Calu3 (cell line): Measurements from ENCODE around the gene IL9. TPM values are rescaled to one million over a fixed set of nuclear protein-coding genes. Genes with fewer than 3 reads are reported as not detected.

Experiments
- BruUV-seq: library from RNA; stranded (reverse); fragments of 400-500 nt; replicated peaks from 2 replicates; lab custom pipeline; 2021; lab: Mats Ljungman, UMichigan
- CTCF ChIA-PET: fragments of 300-600 bp; sonication (Branson Sonifier 250); formaldehyde crosslinking; loops from one replicate; lab custom pipeline; 2022; ENCODE audit warnings: antibody characterized with exemption; lab: Charles Lee
- DNase-seq: peaks from one replicate; pipeline ENCODE4 v3.0.0; 2022
- H3K27ac Mint-ChIP-seq: one replicate; pipeline ENCODE4 v1.8.0; 2022; ENCODE audit warnings: mixed read lengths; ENCODE audit not compliant: unreplicated experiment
- H3K27me3 Mint-ChIP-seq: one replicate; pipeline ENCODE4 v1.8.0; 2022; ENCODE audit warnings: mixed read lengths; ENCODE audit not compliant: unreplicated experiment
- H3K36me3 Mint-ChIP-seq: one replicate; pipeline ENCODE4 v1.8.0; 2022; ENCODE audit warnings: mild to moderate bottlenecking, moderate library complexity, mixed read lengths; ENCODE audit not compliant: insufficient read depth, unreplicated experiment
- H3K4me1 Mint-ChIP-seq: one replicate; pipeline ENCODE4 v1.8.0; 2022; ENCODE audit warnings: mild to moderate bottlenecking, low read depth, mixed read lengths; ENCODE audit not compliant: unreplicated experiment
- H3K4me3 Mint-ChIP-seq: one replicate; pipeline ENCODE4 v1.8.0; 2022; ENCODE audit warnings: mild to moderate bottlenecking, low read depth, moderate library complexity, mixed read lengths; ENCODE audit not compliant: unreplicated experiment
- H3K9me3 Mint-ChIP-seq: one replicate; pipeline ENCODE4 v1.8.0; 2022; ENCODE audit warnings: low read depth, mixed read lengths; ENCODE audit not compliant: unreplicated experiment
- CTCF ChIP-seq: fragments of 200-600 bp; IDR thresholded peaks from one replicate; pipeline ENCODE4 v1.8.0; 2022; ENCODE audit warnings: antibody characterized with exemption; ENCODE audit not compliant: unreplicated experiment
- intact Hi-C: fragments of 100-400 bp; cut with micrococcal nuclease; formaldehyde crosslinking; loops from one replicate; pipeline ENCODE4 v1.10.0; 2022; ENCODE audit not compliant: unreplicated experiment
- total RNA-seq: library from RNA; stranded (reverse); gene quantifications from 2 replicates; pipeline ENCODE4 v1.2.3, GENCODE V29; 2022

The IL9 gene
- total RNA-seq, 1 experiment from 2014 or later = not detected

GRCh38 chr5:135916638-135917263, 21.1 kb upstream of the IL9 start:
- no peaks in the 10 kb centered on the region for H3K36me3 Mint-ChIP-seq
- CTCF ChIA-PET = no interaction called here

GRCh38 chr5:135915466-135916001, 19.9 kb upstream of the IL9 start:
- Mint-ChIP-seq H3K27ac (no peak overlapping the region), H3K27me3 (peaks cover 87% of the 10 kb centered on the region), H3K9me3 (no peaks in the 10 kb centered on the region), H3K4me3 (no peak overlapping the region), H3K36me3 (no peaks in the 10 kb centered on the region), H3K4me1 (no peaks in the 10 kb centered on the region)
- TF ChIP-seq CTCF = no peak
- no peak for DNase-seq
- no TSS peak for BruUV-seq
- CTCF ChIA-PET = interaction anchor here (1.3 kb wide), 1 partner anchor 11 kb away, joined by 3 read pairs; no protein-coding TSS in a partner anchor
- intact Hi-C loops = no loop called here

More at GRCh38 chr5:135916638-135917263, 21.1 kb upstream of the IL9 start:
- intact Hi-C loops = no loop called here
- Mint-ChIP-seq H3K27ac (no peak overlapping the region), H3K4me3 (no peak overlapping the region), H3K27me3 (peaks cover 75% of the 10 kb centered on the region), H3K4me1 (no peaks in the 10 kb centered on the region), H3K9me3 (no peaks in the 10 kb centered on the region)
- no peak for DNase-seq
- no TSS peak for BruUV-seq
- no peak for TF ChIP-seq CTCF

GRCh38 chr5:135913713-135914626, 18.3 kb upstream of the IL9 start:
- TF ChIP-seq CTCF = no peak
- CTCF ChIA-PET = interaction anchor here (1.3 kb wide), 1 partner anchor 12 kb away, joined by 3 read pairs; no protein-coding TSS in a partner anchor
- H3K27ac Mint-ChIP-seq = no peak overlapping the region
- H3K36me3 Mint-ChIP-seq = no peaks in the 10 kb centered on the region
- H3K4me1 Mint-ChIP-seq = no peaks in the 10 kb centered on the region
- H3K4me3 Mint-ChIP-seq = no peak overlapping the region
- no TSS peak for BruUV-seq
- DNase-seq = no peak
- no peaks in the 10 kb centered on the region for H3K9me3 Mint-ChIP-seq
- peaks cover 100% of the 10 kb centered on the region for H3K27me3 Mint-ChIP-seq
- intact Hi-C loops = no loop called here

- no peak overlapping the region for H3K4me3 Mint-ChIP-seq
- H3K9me3 Mint-ChIP-seq = no peaks in the 10 kb centered on the region
- no peaks in the 10 kb centered on the region for H3K36me3 Mint-ChIP-seq
- TF ChIP-seq CTCF = no peak
- DNase-seq = no peak
- CTCF ChIA-PET = interaction anchor here (0.6 kb wide), 1 partner anchor 399 kb away, joined by 4 read pairs; no protein-coding TSS in a partner anchor
- no peaks in the 10 kb centered on the region for H3K4me1 Mint-ChIP-seq
- no peak overlapping the region for H3K27ac Mint-ChIP-seq
- no TSS peak for BruUV-seq
- peaks cover 51% of the 10 kb centered on the region for H3K27me3 Mint-ChIP-seq
- intact Hi-C loops = no loop called here
Observed at GRCh38 chr5:135905144-135905543, 9.5 kb upstream of the IL9 start.
